Neutrophil (primary cell): ENCODE results near the gene THSD4.

ENCODE experiments used
- H3K27ac ChIP-seq: fragments of 200-600 bp; sonication (generic); 2 replicates; pipeline ENCODE4 v1.5.1; 2016; ENCODE audit warnings: mild to moderate bottlenecking, moderate library complexity
- H3K27me3 ChIP-seq: fragments of 200-600 bp; sonication (generic); 2 replicates; pipeline ENCODE4 v1.6.0; 2016; ENCODE audit warnings: mild to moderate bottlenecking
- H3K36me3 ChIP-seq: fragments of 200-600 bp; sonication (generic); 2 replicates; pipeline ENCODE4 v1.5.1; 2017
- H3K4me1 ChIP-seq, 2 experiments: fragments of 200-600 bp in 1 of 2; sonication (generic) in 1 of 2; 1 replicate in 1 of 2; 2 replicates in 1 of 2; pipeline versions ENCODE4 v1.5.1 to v1.6.1; 2013 to 2016; ENCODE audit warnings: low read depth in 1 of 2, low read length in 1 of 2, mild to moderate bottlenecking in 1 of 2, moderate library complexity in 1 of 2; ENCODE audit not compliant: control insufficient read depth in 1 of 2, insufficient read depth in 1 of 2
- H3K4me3 ChIP-seq, 2 experiments: fragments of 200-600 bp in 1 of 2; sonication (generic) in 1 of 2; 1 replicate in 1 of 2; 2 replicates in 1 of 2; pipeline ENCODE4 v1.5.1; 2013 to 2016; ENCODE audit warnings: low read depth in 1 of 2, low read length in 1 of 2, mild to moderate bottlenecking in 1 of 2, moderate library complexity in 1 of 2
- H3K9me3 ChIP-seq: fragments of 200-600 bp; sonication (generic); 2 replicates; pipeline ENCODE4 v1.5.1; 2016
- TF ChIP-seq, protein P1 (sequence below): fragments of 200-600 bp; sonication (generic); IDR thresholded peaks from 2 replicates; pipeline ENCODE4 v1.5.1; 2016; ENCODE audit warnings: antibody characterized with exemption

The THSD4 gene

DNA sequence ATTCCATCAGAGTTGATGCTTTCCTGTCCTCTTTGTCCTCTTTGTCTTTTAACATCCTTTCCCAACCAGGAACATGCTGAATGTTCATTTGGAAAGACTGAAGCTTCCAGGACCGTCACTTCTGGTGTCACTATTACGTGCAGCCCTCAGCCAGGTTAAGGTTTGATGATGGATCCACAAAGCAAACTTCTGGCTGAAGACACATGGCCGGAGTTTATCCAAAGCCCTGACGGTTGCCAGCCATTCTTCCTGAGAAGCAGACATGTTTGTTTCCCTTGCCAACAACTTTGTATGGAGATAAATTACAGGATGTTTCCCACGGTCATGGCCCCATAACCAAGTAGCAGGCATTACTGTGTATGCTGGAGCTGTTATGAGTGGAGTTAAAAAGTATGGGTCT, 236.9 kb downstream of the THSD4 start:
- peaks cover 13% of the 10 kb centered on the region for H3K27me3 ChIP-seq
- TF ChIP-seq, protein P1, sequence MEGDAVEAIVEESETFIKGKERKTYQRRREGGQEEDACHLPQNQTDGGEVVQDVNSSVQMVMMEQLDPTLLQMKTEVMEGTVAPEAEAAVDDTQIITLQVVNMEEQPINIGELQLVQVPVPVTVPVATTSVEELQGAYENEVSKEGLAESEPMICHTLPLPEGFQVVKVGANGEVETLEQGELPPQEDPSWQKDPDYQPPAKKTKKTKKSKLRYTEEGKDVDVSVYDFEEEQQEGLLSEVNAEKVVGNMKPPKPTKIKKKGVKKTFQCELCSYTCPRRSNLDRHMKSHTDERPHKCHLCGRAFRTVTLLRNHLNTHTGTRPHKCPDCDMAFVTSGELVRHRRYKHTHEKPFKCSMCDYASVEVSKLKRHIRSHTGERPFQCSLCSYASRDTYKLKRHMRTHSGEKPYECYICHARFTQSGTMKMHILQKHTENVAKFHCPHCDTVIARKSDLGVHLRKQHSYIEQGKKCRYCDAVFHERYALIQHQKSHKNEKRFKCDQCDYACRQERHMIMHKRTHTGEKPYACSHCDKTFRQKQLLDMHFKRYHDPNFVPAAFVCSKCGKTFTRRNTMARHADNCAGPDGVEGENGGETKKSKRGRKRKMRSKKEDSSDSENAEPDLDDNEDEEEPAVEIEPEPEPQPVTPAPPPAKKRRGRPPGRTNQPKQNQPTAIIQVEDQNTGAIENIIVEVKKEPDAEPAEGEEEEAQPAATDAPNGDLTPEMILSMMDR, result no peak
- H3K27ac ChIP-seq, result no peak overlapping the region
- H3K4me1 ChIP-seq, result no peaks in the 10 kb centered on the region
- no peak overlapping the region for H3K4me3 ChIP-seq
- H3K36me3 ChIP-seq, result no peaks in the 10 kb centered on the region
- no peaks in the 10 kb centered on the region for H3K9me3 ChIP-seq

DNA sequence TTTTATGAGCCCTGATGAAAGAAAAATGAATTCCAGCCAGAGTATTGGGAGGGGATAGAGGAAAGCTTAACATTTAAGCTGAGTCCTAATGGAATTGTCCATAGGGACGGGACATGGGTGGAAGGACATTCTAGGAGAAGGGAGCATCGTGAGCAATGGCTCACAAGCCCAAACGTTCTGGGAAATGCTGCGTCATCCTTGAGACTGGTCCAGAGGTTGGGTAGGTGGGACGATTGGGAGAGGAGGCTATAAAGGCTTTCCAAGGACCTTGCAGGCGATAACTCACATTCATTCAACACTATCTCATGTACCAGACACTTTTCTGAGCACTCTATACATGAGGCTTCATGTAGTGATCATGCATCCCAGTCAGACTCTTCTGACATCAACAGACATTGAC, 237.5 kb downstream of the THSD4 start:
- Histone ChIP-seq H3K36me3 (no peaks in the 10 kb centered on the region), H3K27me3 (peaks cover 13% of the 10 kb centered on the region), H3K9me3 (no peaks in the 10 kb centered on the region), H3K4me3 (no peak overlapping the region), H3K27ac (no peak overlapping the region), H3K4me1 (no peaks in the 10 kb centered on the region)
- TF ChIP-seq, protein P1, result no peak

DNA sequence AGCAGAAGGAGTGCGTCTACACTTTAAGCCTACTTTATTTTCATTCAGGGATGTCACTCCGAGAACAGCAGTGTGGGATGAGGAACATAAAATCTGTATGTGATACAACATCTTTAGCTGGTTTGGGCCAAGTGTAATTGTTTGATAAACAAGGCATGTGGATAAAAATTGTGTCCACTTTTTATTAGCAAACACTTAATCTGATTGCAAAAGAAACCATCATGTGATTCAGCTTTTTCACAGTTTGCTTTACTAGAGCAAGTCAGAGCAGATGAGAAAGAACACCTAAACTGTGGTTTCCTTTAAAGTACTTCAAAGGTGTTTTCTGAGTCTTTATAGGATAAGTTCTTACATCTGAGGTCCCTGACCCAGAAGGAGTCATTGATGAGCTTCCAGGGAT, 237.9 kb downstream of the THSD4 start:
- Histone ChIP-seq H3K27ac (no peak overlapping the region), H3K36me3 (no peaks in the 10 kb centered on the region), H3K9me3 (no peaks in the 10 kb centered on the region), H3K4me3 (no peak overlapping the region), H3K4me1 (no peaks in the 10 kb centered on the region), H3K27me3 (peaks cover 13% of the 10 kb centered on the region)
- TF ChIP-seq, protein P1, result no peak

DNA sequence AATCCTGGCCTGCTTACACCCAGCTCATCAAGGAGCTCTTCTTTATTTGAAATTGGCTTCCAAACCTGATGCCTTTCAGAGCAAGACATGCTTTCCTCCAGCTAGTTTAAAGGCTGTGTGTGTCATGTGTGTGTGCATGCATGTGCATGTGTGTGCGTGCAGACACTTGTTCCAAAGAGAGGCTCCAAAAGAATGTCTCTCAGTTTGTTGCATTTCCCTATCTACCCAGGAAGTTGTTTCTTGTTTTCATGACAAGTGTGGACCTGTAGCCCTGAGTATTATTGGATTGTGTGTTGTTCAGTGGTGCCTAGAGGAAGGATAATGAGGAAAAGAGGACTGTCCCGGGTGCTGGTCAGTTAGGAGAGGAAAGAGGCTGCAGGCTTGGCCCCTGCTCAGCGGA, 240.0 kb downstream of the THSD4 start:
- Histone ChIP-seq H3K4me1 (no peaks in the 10 kb centered on the region), H3K36me3 (no peaks in the 10 kb centered on the region), H3K27me3 (peaks cover 13% of the 10 kb centered on the region), H3K9me3 (no peaks in the 10 kb centered on the region), H3K27ac (no peak overlapping the region), H3K4me3 (no peak overlapping the region)
- TF ChIP-seq, protein P1, result no peak

DNA sequence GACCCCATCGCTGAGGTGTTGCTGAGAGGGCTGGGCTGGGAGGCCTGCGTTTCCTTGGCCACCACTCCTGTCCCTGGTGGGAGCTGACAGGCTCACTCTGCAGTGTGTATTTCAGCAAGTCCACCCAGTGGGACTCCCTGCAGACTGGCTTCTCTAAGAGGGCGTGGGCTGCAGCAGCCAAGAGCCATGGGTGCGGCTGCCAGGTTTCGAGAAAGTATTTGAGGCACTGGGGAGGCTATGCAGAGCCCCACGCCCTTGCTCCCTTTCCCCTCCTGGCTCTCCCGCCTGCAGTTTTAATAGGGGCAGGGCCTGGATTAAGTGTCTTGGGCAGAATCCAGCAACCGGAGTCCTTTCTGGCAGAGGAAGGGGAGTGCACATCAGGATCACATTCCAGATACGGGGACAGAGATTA, 242.1 kb downstream of the THSD4 start:
- TF ChIP-seq, protein P1, result no peak
- Histone ChIP-seq H3K4me1 (no peaks in the 10 kb centered on the region), H3K27ac (no peak overlapping the region), H3K9me3 (no peaks in the 10 kb centered on the region), H3K27me3 (peaks cover 4% of the 10 kb centered on the region), H3K36me3 (no peaks in the 10 kb centered on the region), H3K4me3 (no peak overlapping the region)

GRCh38 chr15:71357967-71358366, 242.7 kb downstream of the THSD4 start:
- H3K4me3 ChIP-seq, result no peak overlapping the region
- H3K27ac ChIP-seq, result no peak overlapping the region
- H3K36me3 ChIP-seq, result no peaks in the 10 kb centered on the region
- H3K4me1 ChIP-seq, result no peaks in the 10 kb centered on the region
- H3K9me3 ChIP-seq, result no peaks in the 10 kb centered on the region
- H3K27me3 ChIP-seq, result peaks cover under 1% of the 10 kb centered on the region
- TF ChIP-seq, protein P1, result no peak
